ENCODE data around the gene ZFAND3.

ZFAND3 gene

DNA sequence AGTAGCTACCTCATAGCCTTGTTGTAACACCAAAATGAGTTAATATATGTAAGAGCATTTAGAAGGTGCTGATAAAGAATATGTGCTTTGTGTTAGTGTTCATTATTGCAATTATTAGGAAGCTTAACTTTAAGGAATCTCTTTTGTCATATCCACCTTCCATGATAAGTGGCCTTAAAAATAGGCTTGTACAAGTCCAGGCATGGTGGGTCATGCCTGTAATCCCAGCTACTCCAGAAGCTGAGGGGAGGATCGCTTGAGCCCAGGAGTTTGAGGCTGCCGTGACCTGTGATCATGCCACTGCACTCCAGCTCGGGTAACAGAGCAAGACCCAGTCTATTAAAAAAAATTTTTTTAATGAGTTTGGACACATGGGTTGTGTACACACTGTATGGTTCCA, 285.5 kb downstream of the ZFAND3 start:
- no peak overlapping the region for H3K4me3 ChIP-seq (ENCODE audit: low read length)
- peak; percentile 64 for DNase-seq (ENCODE audit: low read depth)
- TF ChIP-seq CTCF (IDR thresholded peaks at IDR 0.05; ENCODE audit: insufficient read depth, low read depth, low read length, missing control alignments) = no peak

DNA sequence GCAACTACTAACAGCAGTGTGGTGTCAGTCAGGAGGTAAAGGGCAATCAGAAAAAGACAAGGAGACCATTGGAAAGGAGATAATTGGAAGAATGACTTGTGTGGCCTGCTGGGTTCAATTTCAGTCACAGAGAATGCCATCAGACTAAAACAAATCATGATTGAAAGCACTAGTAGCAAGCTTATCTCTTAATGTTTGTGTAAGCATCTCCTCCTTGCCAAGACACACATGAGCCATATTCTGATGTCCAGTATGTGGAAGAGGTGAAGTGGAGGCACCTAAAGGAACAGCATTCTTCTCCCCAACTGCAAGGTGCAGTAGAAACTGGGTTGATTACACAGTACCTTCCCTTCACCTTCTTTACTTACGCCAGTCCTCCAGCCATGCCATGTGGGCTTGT, 287.5 kb downstream of the ZFAND3 start:
- no peak overlapping the region for H3K4me3 ChIP-seq (ENCODE audit: low read length)
- DNase-seq (ENCODE audit: low read depth) = no peak
- TF ChIP-seq CTCF (IDR thresholded peaks at IDR 0.05; ENCODE audit: insufficient read depth, low read depth, low read length, missing control alignments) = no peak

GRCh38 chr6:38110481-38110971, 291.0 kb downstream of the ZFAND3 start:
- TF ChIP-seq CTCF (IDR thresholded peaks at IDR 0.05; ENCODE audit: insufficient read depth, low read depth, low read length, missing control alignments) = no peak
- peak; percentile 24 for DNase-seq (ENCODE audit: low read depth)
- no peak overlapping the region for H3K4me3 ChIP-seq (ENCODE audit: low read length)

- no peak for DNase-seq (ENCODE audit: low read depth)
- TF ChIP-seq CTCF (IDR thresholded peaks at IDR 0.05; ENCODE audit: insufficient read depth, low read depth, low read length, missing control alignments) = no peak
- H3K4me3 ChIP-seq (ENCODE audit: low read length) = no peak overlapping the region
Measured at GRCh38 chr6:38112181-38112580, 292.7 kb downstream of the ZFAND3 start.

GRCh38 chr6:38113825-38114576, 294.5 kb downstream of the ZFAND3 start:
- peak; percentile 64 for DNase-seq (ENCODE audit: low read depth)
- TF ChIP-seq CTCF (IDR thresholded peaks at IDR 0.05; ENCODE audit: insufficient read depth, low read depth, low read length, missing control alignments) = no peak
- H3K4me3 ChIP-seq (ENCODE audit: low read length) = no peak overlapping the region

DNA sequence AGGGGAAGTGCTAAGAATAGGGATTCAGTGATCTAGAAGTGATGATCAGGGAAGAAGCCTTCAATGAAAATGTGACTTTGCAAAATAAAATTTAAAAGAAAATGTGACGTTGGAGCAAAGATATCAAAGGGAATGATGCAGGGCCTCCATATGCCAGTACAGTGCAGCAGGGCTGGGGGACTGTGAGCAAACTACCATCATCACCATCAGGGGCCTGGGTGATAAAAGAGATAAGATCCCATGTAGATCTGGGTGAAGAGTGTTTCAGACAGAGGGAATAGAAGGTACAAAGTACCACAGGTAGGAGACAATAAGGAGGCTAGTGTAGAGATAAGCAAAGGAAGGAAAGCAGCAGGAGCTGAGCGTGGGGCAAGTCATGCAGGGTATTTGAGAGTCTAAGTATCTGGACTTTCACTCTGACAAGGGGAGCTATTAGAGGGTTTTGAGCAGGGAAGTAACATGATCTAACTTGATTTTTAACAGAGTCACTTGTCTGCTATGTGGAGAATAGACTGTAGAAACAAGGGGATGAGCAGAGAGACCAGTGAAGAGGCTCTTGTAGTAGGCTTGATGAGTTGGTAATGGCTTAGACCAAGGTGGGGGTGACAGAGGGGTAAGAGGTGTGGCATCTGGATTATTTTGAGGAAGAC, 295.6 kb downstream of the ZFAND3 start:
- H3K4me3 ChIP-seq (ENCODE audit: low read length) = no peak overlapping the region
- DNase-seq (ENCODE audit: low read depth) = peak; percentile 75
- TF ChIP-seq CTCF (IDR thresholded peaks at IDR 0.05; ENCODE audit: insufficient read depth, low read depth, low read length, missing control alignments) = no peak

Data from epithelial cell of esophagus (primary cell).